Smooth muscle cell (in vitro differentiated cells): ENCODE data around the gene RAB9B. TPM values are rescaled to one million over a fixed set of nuclear protein-coding genes. Genes with fewer than 3 reads are reported as not detected.
"Not testable (repeated sequence)": the region's sequence is repeated elsewhere in the genome, so short reads cannot be mapped to it uniquely, and the experiment has no call there.

Source experiments
- DNase-seq: peaks from one replicate; lab custom pipeline; 2025; ENCODE audit not compliant: unreplicated experiment; lab: John Stamatoyannopoulos, UW
- H2AFZ ChIP-seq: fragments of 200-600 bp; sonication (generic); 2 replicates; pipeline ENCODE4 v1.6.0; 2016; ENCODE audit warnings: antibody characterized with exemption, low read depth, mild to moderate bottlenecking
- H3F3A ChIP-seq: fragments of 200-600 bp; sonication (generic); 2 replicates; pipeline ENCODE4 v1.6.0; 2017; ENCODE audit warnings: antibody characterized with exemption, low read depth
- H3K27ac ChIP-seq: fragments of 200-600 bp; sonication (generic); 2 replicates; pipeline ENCODE4 v1.5.1; 2016; ENCODE audit warnings: low read depth, mild to moderate bottlenecking
- H3K27me3 ChIP-seq: fragments of 200-600 bp; sonication (generic); 2 replicates; pipeline ENCODE4 v1.6.1; 2016; ENCODE audit warnings: low read depth, mild to moderate bottlenecking
- H3K36me3 ChIP-seq: fragments of 200-600 bp; sonication (generic); 2 replicates; pipeline ENCODE4 v1.5.1; 2016; ENCODE audit warnings: low read depth
- H3K4me1 ChIP-seq: fragments of 200-600 bp; sonication (generic); 2 replicates; pipeline ENCODE4 v1.5.1; 2016; ENCODE audit warnings: low read depth
- H3K4me2 ChIP-seq: fragments of 200-600 bp; sonication (generic); 2 replicates; pipeline ENCODE4 v1.6.0; 2016; ENCODE audit warnings: mild to moderate bottlenecking
- H3K4me3 ChIP-seq: fragments of 200-600 bp; sonication (generic); 2 replicates; pipeline ENCODE4 v1.5.1; 2016; ENCODE audit warnings: mild to moderate bottlenecking
- H3K79me2 ChIP-seq: fragments of 200-600 bp; sonication (generic); 2 replicates; pipeline ENCODE4 v1.6.0; 2016; ENCODE audit warnings: low read depth, mild to moderate bottlenecking
- H3K9ac ChIP-seq: fragments of 200-600 bp; sonication (generic); 2 replicates; pipeline ENCODE4 v1.6.0; 2016; ENCODE audit warnings: low read depth
- H3K9me3 ChIP-seq: fragments of 200-600 bp; sonication (generic); replicated peaks from 2 replicates; pipeline ENCODE4 v1.5.1; 2016; ENCODE audit warnings: low read depth
- H4K20me1 ChIP-seq: fragments of 200-600 bp; sonication (generic); 2 replicates; pipeline ENCODE4 v1.6.0; 2016; ENCODE audit warnings: low read depth
- CTCF ChIP-seq: fragments of 200-600 bp; sonication (generic); IDR thresholded peaks from 2 replicates; pipeline ENCODE4 v1.5.1; 2017; ENCODE audit warnings: borderline replicate concordance, mild to moderate bottlenecking, antibody characterized with exemption; ENCODE audit not compliant: insufficient read depth, poor library complexity, severe bottlenecking
- WGBS: methylation state at CpG from one replicate; pipeline ENCODE4 v1.1.7; 2016; ENCODE audit warnings: low lambda C conversion rate; 5-methylcytosine and 5-hydroxymethylcytosine counted together
- polyA plus RNA-seq: library from polyadenylated mRNA; unstranded; fragments of >200 nt; fragmentation: Nextera tagmentation; extraction: Ambion mirVana; gene quantifications from 2 replicates; pipeline ENCODE4 v1.2.1, GENCODE V29; 2016
- total RNA-seq: library from RNA; depleted of rRNA; stranded (reverse); fragments of >200 nt; gene quantifications from 2 replicates; pipeline ENCODE4 v1.2.3, GENCODE V29; 2014

Gene RAB9B
- total and polyA plus RNA-seq, 2 experiments from 2014 or later: 0.18 TPM; not detected in 1

- Histone ChIP-seq H3F3A (no peaks in the 10 kb centered on the region), H3K4me2 (no peak overlapping the region), H3K9me3 (no peaks in the 10 kb centered on the region), H2AFZ (no peak overlapping the region), H3K9ac (no peak overlapping the region), H3K4me3 (no peak overlapping the region), H4K20me1 (no peaks in the 10 kb centered on the region), H3K79me2 (no peaks in the 10 kb centered on the region), H3K36me3 (no peaks in the 10 kb centered on the region), H3K4me1 (no peaks in the 10 kb centered on the region), H3K27ac (no peak overlapping the region), H3K27me3 (peaks cover 41% of the 10 kb centered on the region)
- no peak for TF ChIP-seq CTCF
- 100% methylated on average over 1 of the region's 1 CpG for WGBS
- no peak for DNase-seq
Observed at GRCh38 chrX:103825881-103826280, 6.2 kb downstream of the RAB9B start.

- DNase-seq: no peak
- Histone ChIP-seq H3F3A (no peaks in the 10 kb centered on the region), H3K4me3 (no peak overlapping the region), H3K4me1 (no peaks in the 10 kb centered on the region), H3K27ac (no peak overlapping the region), H3K9ac (no peak overlapping the region), H4K20me1 (no peaks in the 10 kb centered on the region), H2AFZ (no peak overlapping the region), H3K9me3 (no peaks in the 10 kb centered on the region), H3K36me3 (no peaks in the 10 kb centered on the region), H3K27me3 (peaks cover 20% of the 10 kb centered on the region), H3K4me2 (no peak overlapping the region), H3K79me2 (no peaks in the 10 kb centered on the region)
- TF ChIP-seq CTCF: no peak
Observed at GRCh38 chrX:103823591-103823990, 8.5 kb downstream of the RAB9B start.

GRCh38 chrX:103820802-103821201, 11.3 kb downstream of the RAB9B start:
- H3K36me3 ChIP-seq, H3K79me2 ChIP-seq, H3K27me3 ChIP-seq, H3K9ac ChIP-seq, H3K27ac ChIP-seq, H2AFZ ChIP-seq, H3K9me3 ChIP-seq, H3K4me1 ChIP-seq, DNase-seq, H3F3A ChIP-seq, H3K4me2 ChIP-seq, H4K20me1 ChIP-seq, H3K4me3 ChIP-seq: not testable (repeated sequence)
- 96% methylated on average over 6 of the region's 6 CpGs for WGBS

- DNase-seq: no peak
- H3K4me3 ChIP-seq: no peak overlapping the region
Observed at GRCh38 chrX:103818842-103819619, 13.0 kb downstream of the RAB9B start.

More at GRCh38 chrX:103818842-103819619, 13.0 kb downstream of the RAB9B start:
- Histone ChIP-seq H3K36me3 (no peaks in the 10 kb centered on the region), H4K20me1 (no peaks in the 10 kb centered on the region), H3K27me3 (no peaks in the 10 kb centered on the region), H3K4me1 (no peaks in the 10 kb centered on the region), H2AFZ (no peak overlapping the region), H3K4me2 (no peak overlapping the region), H3K9ac (no peak overlapping the region), H3K9me3 (no peaks in the 10 kb centered on the region), H3K27ac (no peak overlapping the region), H3F3A (no peaks in the 10 kb centered on the region), H3K79me2 (no peaks in the 10 kb centered on the region)
- TF ChIP-seq CTCF: no peak
- WGBS: 73% methylated on average over 7 of the region's 7 CpGs
